Amniotic stem cell (primary cell): ENCODE measurements around the gene PPIB.
"Not testable (repeated sequence)": the region's sequence is repeated elsewhere in the genome, so short reads cannot be mapped to it uniquely, and the experiment has no call there.

Source experiments
- DNase-seq: peaks from one replicate; lab custom pipeline; 2025; lab: John Stamatoyannopoulos, UW

The PPIB gene

GRCh38 chr15:64141798-64142512, 20.9 kb downstream of the PPIB start:
- DNase-seq: no peak

- DNase-seq: no peak
Measured at GRCh38 chr15:64138331-64138941, 24.4 kb downstream of the PPIB start.

GRCh38 chr15:64137226-64137833, 25.5 kb downstream of the PPIB start:
- DNase-seq: no peak

- DNase-seq: no peak
Measured at GRCh38 chr15:64136347-64136746, 26.5 kb downstream of the PPIB start.

- no peak for DNase-seq
Measured at GRCh38 chr15:64134345-64134829, 28.4 kb downstream of the PPIB start.

GRCh38 chr15:64133623-64134344, 29.0 kb downstream of the PPIB start:
- DNase-seq: no peak

GRCh38 chr15:64132217-64132616, 30.6 kb downstream of the PPIB start:
- no peak for DNase-seq

- no peak for DNase-seq
Measured at GRCh38 chr15:64131547-64131946, 31.3 kb downstream of the PPIB start.

- no peak for DNase-seq
Measured at GRCh38 chr15:64130159-64130558, 32.7 kb downstream of the PPIB start.

GRCh38 chr15:64127521-64128270, 35.1 kb downstream of the PPIB start:
- no peak for DNase-seq

GRCh38 chr15:64125978-64126377, 36.8 kb downstream of the PPIB start:
- DNase-seq: no peak

- no peak for DNase-seq
Measured at GRCh38 chr15:64122936-64123351, 39.9 kb downstream of the PPIB start.

- DNase-seq: no peak
Measured at GRCh38 chr15:64122444-64122843, 40.4 kb downstream of the PPIB start.

- DNase-seq: no peak
Measured at GRCh38 chr15:64121614-64122013, 41.2 kb downstream of the PPIB start.

GRCh38 chr15:64120322-64120721, 42.5 kb downstream of the PPIB start:
- not testable (repeated sequence) for DNase-seq

- DNase-seq: no peak
Measured at GRCh38 chr15:64117759-64118487, 44.9 kb downstream of the PPIB start.

GRCh38 chr15:64112904-64113303, 49.9 kb downstream of the PPIB start:
- no peak for DNase-seq

- DNase-seq: no peak
Measured at GRCh38 chr15:64112073-64112772, 50.6 kb downstream of the PPIB start.

GRCh38 chr15:64111679-64112050, 51.2 kb downstream of the PPIB start:
- DNase-seq: no peak

GRCh38 chr15:64110950-64111678, 51.7 kb downstream of the PPIB start:
- no peak for DNase-seq
